HepG2 (cell line): ENCODE measurements around the gene LCORL. TPM values are rescaled to one million over a fixed set of nuclear protein-coding genes. Genes with fewer than 3 reads are reported as not detected.

ENCODE experiments used
- ATAC-seq: fragments of 200-7000 bp; cut with Tn5 transposase; 3 replicates; pipeline ENCODE4 v1.9.1; 2020; ENCODE audit warnings: mild to moderate bottlenecking, moderate library complexity
- BruUV-seq: library from RNA; stranded (reverse); fragments of 400-500 nt; replicated peaks from 2 replicates; lab custom pipeline; 2021; lab: Mats Ljungman, UMichigan
- CTCF ChIA-PET: fragments of 300-600 bp; formaldehyde crosslinking; extraction: SDS; loops from one replicate; lab custom pipeline; 2021; ENCODE audit warnings: low total read pairs, inconsistent platforms, low intra/inter-chr PET ratio; lab: Yijun Ruan, JAX
- POLR2A ChIA-PET: fragments of 350-600 bp; sonication (Branson Sonifier 250); formaldehyde crosslinking; loops from one replicate; lab custom pipeline; 2020; ENCODE audit warnings: antibody characterized with exemption, inconsistent platforms; lab: Yijun Ruan, JAX
- DNase-seq: peaks from one replicate; pipeline ENCODE4 v3.0.0-alpha.2; 2015; ENCODE audit warnings: low spot score
- FAIRE-seq: peaks from 3 replicates; lab custom pipeline; 2011; peaks lifted over from hg19 to GRCh38; lab: Jason Lieb, UNC
- H2AFZ ChIP-seq: one replicate; pipeline ENCODE4 v1.6.1; 2011; ENCODE audit warnings: low read length, inconsistent platforms
- H3K27ac ChIP-seq: fragments of 300-600 bp; 3 replicates; pipeline ENCODE4 v1.8.0; 2011; ENCODE audit warnings: mixed run types, mild to moderate bottlenecking, mixed read lengths, low read length, inconsistent platforms; ENCODE audit not compliant: insufficient read depth; ENCODE audit errors: extremely low read length
- H3K27me3 ChIP-seq, 2 experiments: fragments of 200-600 bp in 1 of 2; 2 replicates in 1 of 2; 3 replicates in 1 of 2; pipeline versions ENCODE4 v1.6.0 to v1.8.0; 2011; ENCODE audit warnings: low read length in 2 of 2, mild to moderate bottlenecking in 2 of 2, moderate library complexity in 2 of 2, inconsistent platforms in 1 of 2; ENCODE audit not compliant: insufficient read depth in 2 of 2, control insufficient read depth in 1 of 2
- H3K36me3 ChIP-seq, 2 experiments: fragments of 200-600 bp in 1 of 2; replicated peaks in 1 of 2; 2 replicates in 1 of 2; 3 replicates in 1 of 2; pipeline versions ENCODE4 v1.5.1 to v1.8.0; 2011; ENCODE audit warnings: low read length in 2 of 2, inconsistent platforms in 1 of 2; ENCODE audit not compliant: insufficient read depth in 2 of 2, control insufficient read depth in 1 of 2
- H3K4me1 ChIP-seq: 2 replicates; pipeline ENCODE4 v1.5.1; 2012; ENCODE audit warnings: low read length, inconsistent platforms; ENCODE audit not compliant: insufficient read depth
- H3K4me2 ChIP-seq: 2 replicates; pipeline ENCODE4 v1.6.0; 2011; ENCODE audit warnings: low read depth, low read length, inconsistent platforms
- H3K4me3 ChIP-seq, 3 experiments: fragments of 200-600 bp in 1 of 3; sonication (generic), shearing (Covaris generic) in 1 of 3; replicated peaks in 1 of 3; 2 replicates each; pipeline ENCODE4 v1.5.1; 2011 to 2016; ENCODE audit warnings: low read length in 3 of 3, inconsistent platforms in 2 of 3, low read depth in 2 of 3, mild to moderate bottlenecking in 2 of 3, control low read depth in 1 of 3, mixed read lengths in 1 of 3; ENCODE audit not compliant: insufficient read depth in 1 of 3
- H3K79me2 ChIP-seq: one replicate; pipeline ENCODE4 v1.6.1; 2011; ENCODE audit warnings: low read length, inconsistent platforms; ENCODE audit not compliant: insufficient read depth
- H3K9ac ChIP-seq: 2 replicates; pipeline ENCODE4 v1.6.0; 2011; ENCODE audit warnings: mild to moderate bottlenecking, low read depth, low read length, inconsistent platforms; ENCODE audit not compliant: insufficient read depth
- H3K9me3 ChIP-seq: 2 replicates; pipeline ENCODE4 v1.5.1; 2012; ENCODE audit warnings: mild to moderate bottlenecking, low read length
- H4K20me1 ChIP-seq: 2 replicates; pipeline ENCODE4 v1.6.0; 2011; ENCODE audit warnings: inconsistent platforms, mild to moderate bottlenecking, low read length, moderate library complexity; ENCODE audit not compliant: insufficient read depth
- AHR ChIP-seq: IDR thresholded peaks from 2 replicates; pipeline ENCODE4 v1.6.1; 2018; ENCODE audit warnings: missing genetic modification reagents, missing compliant biosample characterization
- ATF6 ChIP-seq: sonication (generic); formaldehyde crosslinking; conservative IDR thresholded peaks from 2 replicates; pipeline ENCODE4 v1.4.0; 2020; ENCODE audit warnings: missing genetic modification reagents
- BCL3 ChIP-seq: sonication (generic); formaldehyde crosslinking; IDR thresholded peaks from 2 replicates; pipeline ENCODE4 v1.5.1; 2020; ENCODE audit warnings: mild to moderate bottlenecking, missing genetic modification reagents, moderate library complexity
- IRF1 ChIP-seq: sonication (generic); formaldehyde crosslinking; IDR thresholded peaks from 2 replicates; pipeline ENCODE4 v1.4.0; 2020; ENCODE audit warnings: low read depth, mild to moderate bottlenecking, missing genetic modification reagents
- MATR3 ChIP-seq: sonication (generic); formaldehyde crosslinking; IDR thresholded peaks from 2 replicates; pipeline ENCODE4 v1.4.0; 2020; ENCODE audit warnings: missing genetic modification reagents
- RERE ChIP-seq: IDR thresholded peaks from 2 replicates; pipeline ENCODE4 v1.6.1; 2016; ENCODE audit warnings: low read depth, missing genetic modification reagents, missing compliant biosample characterization
- RXRA ChIP-seq: sonication (generic); formaldehyde crosslinking; IDR thresholded peaks from 2 replicates; pipeline ENCODE4 v1.5.1; 2020; ENCODE audit warnings: missing genetic modification reagents
- TEAD3 ChIP-seq: optimal IDR thresholded peaks from 2 replicates; pipeline ENCODE3; 2016; ENCODE audit warnings: borderline replicate concordance
- TGIF2 ChIP-seq: IDR thresholded peaks from 2 replicates; pipeline ENCODE4 v1.6.1; 2016; ENCODE audit warnings: control low read depth, missing compliant biosample characterization
- ZNF619 ChIP-seq: sonication (generic); formaldehyde crosslinking; IDR thresholded peaks from 2 replicates; pipeline ENCODE4 v1.4.0; 2020; ENCODE audit warnings: mild to moderate bottlenecking, missing genetic modification reagents
- WGBS: methylation state at CpG from one replicate; pipeline ENCODE4 v1.1.6; 2017; ENCODE audit warnings: low lambda C conversion rate; 5-methylcytosine and 5-hydroxymethylcytosine counted together
- in situ Hi-C: cut with HindIII; loops from 2 replicates; pipeline ENCODE4 v1.10.0; 2017; ENCODE audit warnings: low pct_unique_long_range_greater_than_20kb; ENCODE audit not compliant: extremely low pct_ligation_motif_present
- intact Hi-C: fragments of 100-400 bp; cut with micrococcal nuclease; formaldehyde crosslinking; loops from one replicate; pipeline ENCODE4 v1.10.0; 2022; ENCODE audit not compliant: unreplicated experiment
- polyA plus RNA-seq, 8 experiments: library from polyadenylated mRNA; depleted of rRNA in 3 of 8; stranded (reverse) in 7 of 8; unstranded in 1 of 8; fragments of >200 nt; fragmentation: Illumina TruSeq in 4 of 8; extraction: Trizol in 4 of 8; gene quantifications; 2 replicates each; pipeline versions ENCODE4 v1.2.1 to v1.2.3, GENCODE V29; 2011 to 2016; ENCODE audit warnings: low read depth in 4 of 8, missing spikeins in 1 of 8, mixed read lengths in 1 of 8; ENCODE audit not compliant: insufficient read depth in 1 of 8
- total RNA-seq, 5 experiments: library from RNA; depleted of rRNA; stranded (reverse); fragments of >200 nt; fragmentation: Illumina TruSeq; extraction: Trizol; gene quantifications; 2 replicates each; pipeline ENCODE4 v1.2.3, GENCODE V29; 2016; ENCODE audit warnings: low read depth in 1 of 5

LCORL gene
- total and polyA plus RNA-seq, 2 of the 13 experiments (the other 11 are each of a cell fraction or from before 2014, with no cell fraction given) = 5.3 to 14.5 TPM

GRCh38 chr4:17967078-17967477 lies 54.5 kb downstream of the LCORL start:
- Histone ChIP-seq H3K4me3 (no peak overlapping the region), H3K4me1 (no peaks in the 10 kb centered on the region), H3K79me2 (no peaks in the 10 kb centered on the region), H3K9me3 (no peaks in the 10 kb centered on the region), H3K27ac (no peak overlapping the region), H2AFZ (no peak overlapping the region), H3K9ac (no peak overlapping the region), H3K4me2 (no peak overlapping the region), H3K27me3 (no peaks in the 10 kb centered on the region), H4K20me1 (no peaks in the 10 kb centered on the region), H3K36me3 (no peaks in the 10 kb centered on the region)
- BruUV-seq = no TSS peak
- no peak for ATAC-seq
- WGBS = 100% methylated on average over 1 of the region's 1 CpG
- no peak for FAIRE-seq
- DNase-seq = no peak
- intact Hi-C loops = no loop called here
- TF ChIP-seq TEAD3 (CRISPR knock-in tag) (no peak), BCL3 (no peak), RXRA (no peak), TGIF2 (CRISPR knock-in tag) (no peak), AHR (CRISPR knock-in tag) (no peak), ATF6 (CRISPR knock-in tag) (no peak), RERE (CRISPR knock-in tag) (no peak), MATR3 (CRISPR knock-in tag) (no peak), IRF1 (no peak), ZNF619 (CRISPR knock-in tag) (no peak)
- in situ Hi-C loops = no loop called here
- ChIA-PET POLR2A (no interaction called here), CTCF (no interaction called here)
